K562 (cell line): ENCODE results near the gene NOX5. TPM values are rescaled to one million over a fixed set of nuclear protein-coding genes. Genes with fewer than 3 reads are reported as not detected.

ENCODE experiments used
- CHD2 ChIP-seq: IDR thresholded peaks from 2 replicates; pipeline ENCODE4 v1.6.1; 2011; ENCODE audit warnings: low read depth, low read length
- DPF2 ChIP-seq: fragments of 450-650 bp; IDR thresholded peaks from 2 replicates; pipeline ENCODE4 v1.6.1; 2016
- MTA1 ChIP-seq: fragments of 450-650 bp; IDR thresholded peaks from 2 replicates; pipeline ENCODE4 v1.6.1; 2017; ENCODE audit warnings: borderline replicate concordance
- SMARCB1 ChIP-seq: IDR thresholded peaks from 2 replicates; pipeline ENCODE4 v1.6.1; 2011; ENCODE audit warnings: improper control_type of control experiment, low read depth; ENCODE audit not compliant: insufficient read length
- polyA plus RNA-seq, 8 experiments: library from polyadenylated mRNA; depleted of rRNA in 4 of 8; stranded (reverse) in 5 of 8; unstranded in 3 of 8; fragments of >200 nt; fragmentation: Nextera tagmentation in 2 of 8; fragmentation: Illumina TruSeq in 1 of 8; extraction: Ambion mirVana in 2 of 8; extraction: Trizol in 1 of 8; gene quantifications; 2 replicates each; pipeline versions ENCODE4 v1.2.1 to v1.2.3, GENCODE V29; 2011 to 2014; ENCODE audit warnings: inconsistent platforms in 1 of 8, missing spikeins in 1 of 8
- total RNA-seq, 7 experiments: library from RNA; depleted of rRNA in 6 of 7; stranded (reverse); fragments of >200 nt in 6 of 7; fragmentation: Illumina TruSeq in 2 of 7; extraction: Trizol in 2 of 7; gene quantifications; 2 replicates each; pipeline versions ENCODE4 v1.2.1 to v1.2.3, GENCODE V29; 2011 to 2021; ENCODE audit warnings: low replicate concordance in 1 of 7
- TF ChIP-seq, protein P1 (sequence below): fragments of 450-650 bp; IDR thresholded peaks from 2 replicates; pipeline ENCODE4 v1.6.1; 2016; ENCODE audit warnings: mild to moderate bottlenecking, moderate library complexity
- TF ChIP-seq, protein P2 (sequence below), 3 experiments: IDR thresholded peaks in 2 of 3; conservative IDR thresholded peaks in 1 of 3; 2 replicates each; pipeline ENCODE4 v1.5.1; 2011 to 2012; ENCODE audit warnings: low read length in 3 of 3, mild to moderate bottlenecking in 3 of 3, control low read depth in 2 of 3, improper control_type of control experiment in 1 of 3, inconsistent platforms in 1 of 3, low read depth in 1 of 3, mixed read lengths in 1 of 3, moderate library complexity in 1 of 3; ENCODE audit not compliant: insufficient read depth in 2 of 3
- TF ChIP-seq, protein P3 (sequence below): fragments of 450-650 bp; conservative IDR thresholded peaks from 2 replicates; pipeline ENCODE4 v1.6.1; 2016; ENCODE audit warnings: missing genetic modification characterization, low read depth, mild to moderate bottlenecking, control low read depth, missing compliant biosample characterization
- TF ChIP-seq, protein P4 (sequence below): conservative IDR thresholded peaks from 2 replicates; pipeline ENCODE4 v1.6.1; 2011; ENCODE audit warnings: low read depth, mild to moderate bottlenecking, low read length; ENCODE audit not compliant: control insufficient read depth

The NOX5 gene
- total and polyA plus RNA-seq, 9 of the 15 experiments (the other 6 are each of a cell fraction or from before 2014, with no cell fraction given) = 0.01 TPM; not detected in 8

DNA sequence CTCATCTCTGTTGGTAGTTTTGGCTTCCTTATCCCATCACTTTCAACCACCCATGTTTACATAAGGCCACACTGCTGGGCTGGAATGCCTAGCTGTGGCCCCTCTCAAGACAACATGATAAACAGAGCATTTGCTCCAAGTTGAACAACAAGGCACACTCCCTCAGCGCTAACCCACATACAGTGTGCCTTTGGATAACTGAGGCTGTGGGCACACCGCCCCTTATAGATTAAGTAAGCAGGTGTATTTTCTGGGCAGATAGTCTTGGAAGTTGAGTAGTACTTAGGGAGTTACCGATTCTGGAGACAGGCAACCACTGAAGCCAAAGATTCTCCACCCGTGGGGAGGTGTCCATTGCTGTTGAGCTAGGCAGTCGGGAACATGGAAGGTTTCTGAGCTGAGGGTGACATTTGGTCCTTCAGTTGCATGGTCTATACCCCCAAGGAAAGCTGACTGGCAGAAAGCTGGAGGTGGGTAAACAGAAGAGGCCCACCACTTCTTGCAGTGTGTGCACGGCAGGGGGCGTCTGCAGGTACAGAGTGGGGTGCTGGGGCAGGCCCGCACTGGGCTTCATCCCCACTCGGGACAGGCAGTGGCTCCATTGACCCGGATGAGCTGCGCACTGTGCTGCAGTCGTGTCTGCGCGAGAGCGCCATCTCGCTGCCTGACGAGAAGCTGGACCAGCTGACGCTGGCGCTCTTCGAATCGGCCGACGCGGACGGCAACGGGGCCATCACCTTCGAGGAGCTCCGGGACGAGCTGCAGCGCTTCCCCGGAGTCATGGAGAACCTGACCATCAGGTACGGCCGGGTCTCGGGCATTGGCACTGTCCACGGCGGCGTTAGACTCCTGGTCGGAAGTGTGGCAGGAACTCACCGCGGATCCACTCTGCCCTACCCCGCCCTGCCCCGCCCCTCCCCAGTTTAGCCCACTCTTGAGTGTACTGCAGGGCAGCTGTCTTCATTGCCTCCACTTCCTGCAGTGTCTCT, 16.8 kb downstream of the NOX5 start (continued):
- TF ChIP-seq, protein P1, sequence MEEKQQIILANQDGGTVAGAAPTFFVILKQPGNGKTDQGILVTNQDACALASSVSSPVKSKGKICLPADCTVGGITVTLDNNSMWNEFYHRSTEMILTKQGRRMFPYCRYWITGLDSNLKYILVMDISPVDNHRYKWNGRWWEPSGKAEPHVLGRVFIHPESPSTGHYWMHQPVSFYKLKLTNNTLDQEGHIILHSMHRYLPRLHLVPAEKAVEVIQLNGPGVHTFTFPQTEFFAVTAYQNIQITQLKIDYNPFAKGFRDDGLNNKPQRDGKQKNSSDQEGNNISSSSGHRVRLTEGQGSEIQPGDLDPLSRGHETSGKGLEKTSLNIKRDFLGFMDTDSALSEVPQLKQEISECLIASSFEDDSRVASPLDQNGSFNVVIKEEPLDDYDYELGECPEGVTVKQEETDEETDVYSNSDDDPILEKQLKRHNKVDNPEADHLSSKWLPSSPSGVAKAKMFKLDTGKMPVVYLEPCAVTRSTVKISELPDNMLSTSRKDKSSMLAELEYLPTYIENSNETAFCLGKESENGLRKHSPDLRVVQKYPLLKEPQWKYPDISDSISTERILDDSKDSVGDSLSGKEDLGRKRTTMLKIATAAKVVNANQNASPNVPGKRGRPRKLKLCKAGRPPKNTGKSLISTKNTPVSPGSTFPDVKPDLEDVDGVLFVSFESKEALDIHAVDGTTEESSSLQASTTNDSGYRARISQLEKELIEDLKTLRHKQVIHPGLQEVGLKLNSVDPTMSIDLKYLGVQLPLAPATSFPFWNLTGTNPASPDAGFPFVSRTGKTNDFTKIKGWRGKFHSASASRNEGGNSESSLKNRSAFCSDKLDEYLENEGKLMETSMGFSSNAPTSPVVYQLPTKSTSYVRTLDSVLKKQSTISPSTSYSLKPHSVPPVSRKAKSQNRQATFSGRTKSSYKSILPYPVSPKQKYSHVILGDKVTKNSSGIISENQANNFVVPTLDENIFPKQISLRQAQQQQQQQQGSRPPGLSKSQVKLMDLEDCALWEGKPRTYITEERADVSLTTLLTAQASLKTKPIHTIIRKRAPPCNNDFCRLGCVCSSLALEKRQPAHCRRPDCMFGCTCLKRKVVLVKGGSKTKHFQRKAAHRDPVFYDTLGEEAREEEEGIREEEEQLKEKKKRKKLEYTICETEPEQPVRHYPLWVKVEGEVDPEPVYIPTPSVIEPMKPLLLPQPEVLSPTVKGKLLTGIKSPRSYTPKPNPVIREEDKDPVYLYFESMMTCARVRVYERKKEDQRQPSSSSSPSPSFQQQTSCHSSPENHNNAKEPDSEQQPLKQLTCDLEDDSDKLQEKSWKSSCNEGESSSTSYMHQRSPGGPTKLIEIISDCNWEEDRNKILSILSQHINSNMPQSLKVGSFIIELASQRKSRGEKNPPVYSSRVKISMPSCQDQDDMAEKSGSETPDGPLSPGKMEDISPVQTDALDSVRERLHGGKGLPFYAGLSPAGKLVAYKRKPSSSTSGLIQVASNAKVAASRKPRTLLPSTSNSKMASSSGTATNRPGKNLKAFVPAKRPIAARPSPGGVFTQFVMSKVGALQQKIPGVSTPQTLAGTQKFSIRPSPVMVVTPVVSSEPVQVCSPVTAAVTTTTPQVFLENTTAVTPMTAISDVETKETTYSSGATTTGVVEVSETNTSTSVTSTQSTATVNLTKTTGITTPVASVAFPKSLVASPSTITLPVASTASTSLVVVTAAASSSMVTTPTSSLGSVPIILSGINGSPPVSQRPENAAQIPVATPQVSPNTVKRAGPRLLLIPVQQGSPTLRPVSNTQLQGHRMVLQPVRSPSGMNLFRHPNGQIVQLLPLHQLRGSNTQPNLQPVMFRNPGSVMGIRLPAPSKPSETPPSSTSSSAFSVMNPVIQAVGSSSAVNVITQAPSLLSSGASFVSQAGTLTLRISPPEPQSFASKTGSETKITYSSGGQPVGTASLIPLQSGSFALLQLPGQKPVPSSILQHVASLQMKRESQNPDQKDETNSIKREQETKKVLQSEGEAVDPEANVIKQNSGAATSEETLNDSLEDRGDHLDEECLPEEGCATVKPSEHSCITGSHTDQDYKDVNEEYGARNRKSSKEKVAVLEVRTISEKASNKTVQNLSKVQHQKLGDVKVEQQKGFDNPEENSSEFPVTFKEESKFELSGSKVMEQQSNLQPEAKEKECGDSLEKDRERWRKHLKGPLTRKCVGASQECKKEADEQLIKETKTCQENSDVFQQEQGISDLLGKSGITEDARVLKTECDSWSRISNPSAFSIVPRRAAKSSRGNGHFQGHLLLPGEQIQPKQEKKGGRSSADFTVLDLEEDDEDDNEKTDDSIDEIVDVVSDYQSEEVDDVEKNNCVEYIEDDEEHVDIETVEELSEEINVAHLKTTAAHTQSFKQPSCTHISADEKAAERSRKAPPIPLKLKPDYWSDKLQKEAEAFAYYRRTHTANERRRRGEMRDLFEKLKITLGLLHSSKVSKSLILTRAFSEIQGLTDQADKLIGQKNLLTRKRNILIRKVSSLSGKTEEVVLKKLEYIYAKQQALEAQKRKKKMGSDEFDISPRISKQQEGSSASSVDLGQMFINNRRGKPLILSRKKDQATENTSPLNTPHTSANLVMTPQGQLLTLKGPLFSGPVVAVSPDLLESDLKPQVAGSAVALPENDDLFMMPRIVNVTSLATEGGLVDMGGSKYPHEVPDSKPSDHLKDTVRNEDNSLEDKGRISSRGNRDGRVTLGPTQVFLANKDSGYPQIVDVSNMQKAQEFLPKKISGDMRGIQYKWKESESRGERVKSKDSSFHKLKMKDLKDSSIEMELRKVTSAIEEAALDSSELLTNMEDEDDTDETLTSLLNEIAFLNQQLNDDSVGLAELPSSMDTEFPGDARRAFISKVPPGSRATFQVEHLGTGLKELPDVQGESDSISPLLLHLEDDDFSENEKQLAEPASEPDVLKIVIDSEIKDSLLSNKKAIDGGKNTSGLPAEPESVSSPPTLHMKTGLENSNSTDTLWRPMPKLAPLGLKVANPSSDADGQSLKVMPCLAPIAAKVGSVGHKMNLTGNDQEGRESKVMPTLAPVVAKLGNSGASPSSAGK = no peak
- TF ChIP-seq MTA1 (no peak), DPF2 (no peak), CHD2 (peak; percentile 35; the same call in 1 of the 2 replicates), SMARCB1 (no peak)
- TF ChIP-seq, protein P2, sequence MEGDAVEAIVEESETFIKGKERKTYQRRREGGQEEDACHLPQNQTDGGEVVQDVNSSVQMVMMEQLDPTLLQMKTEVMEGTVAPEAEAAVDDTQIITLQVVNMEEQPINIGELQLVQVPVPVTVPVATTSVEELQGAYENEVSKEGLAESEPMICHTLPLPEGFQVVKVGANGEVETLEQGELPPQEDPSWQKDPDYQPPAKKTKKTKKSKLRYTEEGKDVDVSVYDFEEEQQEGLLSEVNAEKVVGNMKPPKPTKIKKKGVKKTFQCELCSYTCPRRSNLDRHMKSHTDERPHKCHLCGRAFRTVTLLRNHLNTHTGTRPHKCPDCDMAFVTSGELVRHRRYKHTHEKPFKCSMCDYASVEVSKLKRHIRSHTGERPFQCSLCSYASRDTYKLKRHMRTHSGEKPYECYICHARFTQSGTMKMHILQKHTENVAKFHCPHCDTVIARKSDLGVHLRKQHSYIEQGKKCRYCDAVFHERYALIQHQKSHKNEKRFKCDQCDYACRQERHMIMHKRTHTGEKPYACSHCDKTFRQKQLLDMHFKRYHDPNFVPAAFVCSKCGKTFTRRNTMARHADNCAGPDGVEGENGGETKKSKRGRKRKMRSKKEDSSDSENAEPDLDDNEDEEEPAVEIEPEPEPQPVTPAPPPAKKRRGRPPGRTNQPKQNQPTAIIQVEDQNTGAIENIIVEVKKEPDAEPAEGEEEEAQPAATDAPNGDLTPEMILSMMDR (IDR thresholded peaks at IDR 0.05 in 2 of 3, conservative IDR thresholded peaks at IDR 0.05 in 1 of 3; ENCODE audit: insufficient read depth in 2 of 3, low read depth in 1 of 3, low read length in 3 of 3) = peak; percentile 79 to 84 (median 81)
- TF ChIP-seq, protein P3, sequence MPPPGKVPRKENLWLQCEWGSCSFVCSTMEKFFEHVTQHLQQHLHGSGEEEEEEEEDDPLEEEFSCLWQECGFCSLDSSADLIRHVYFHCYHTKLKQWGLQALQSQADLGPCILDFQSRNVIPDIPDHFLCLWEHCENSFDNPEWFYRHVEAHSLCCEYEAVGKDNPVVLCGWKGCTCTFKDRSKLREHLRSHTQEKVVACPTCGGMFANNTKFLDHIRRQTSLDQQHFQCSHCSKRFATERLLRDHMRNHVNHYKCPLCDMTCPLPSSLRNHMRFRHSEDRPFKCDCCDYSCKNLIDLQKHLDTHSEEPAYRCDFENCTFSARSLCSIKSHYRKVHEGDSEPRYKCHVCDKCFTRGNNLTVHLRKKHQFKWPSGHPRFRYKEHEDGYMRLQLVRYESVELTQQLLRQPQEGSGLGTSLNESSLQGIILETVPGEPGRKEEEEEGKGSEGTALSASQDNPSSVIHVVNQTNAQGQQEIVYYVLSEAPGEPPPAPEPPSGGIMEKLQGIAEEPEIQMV (tag) = peak; percentile 85
- TF ChIP-seq, protein P4, sequence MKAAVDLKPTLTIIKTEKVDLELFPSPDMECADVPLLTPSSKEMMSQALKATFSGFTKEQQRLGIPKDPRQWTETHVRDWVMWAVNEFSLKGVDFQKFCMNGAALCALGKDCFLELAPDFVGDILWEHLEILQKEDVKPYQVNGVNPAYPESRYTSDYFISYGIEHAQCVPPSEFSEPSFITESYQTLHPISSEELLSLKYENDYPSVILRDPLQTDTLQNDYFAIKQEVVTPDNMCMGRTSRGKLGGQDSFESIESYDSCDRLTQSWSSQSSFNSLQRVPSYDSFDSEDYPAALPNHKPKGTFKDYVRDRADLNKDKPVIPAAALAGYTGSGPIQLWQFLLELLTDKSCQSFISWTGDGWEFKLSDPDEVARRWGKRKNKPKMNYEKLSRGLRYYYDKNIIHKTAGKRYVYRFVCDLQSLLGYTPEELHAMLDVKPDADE = 0 out of 2 replicates have a peak, but pooled peaks have one; percentile 66
